NT2/D1 (cell line): ENCODE data around the gene PAPPA2.

ENCODE experiments used
- YY1 ChIP-seq: IDR thresholded peaks from 2 replicates; pipeline ENCODE4 v1.6.1; 2011; ENCODE audit not compliant: insufficient read length, insufficient read depth
- ZNF274 ChIP-seq: IDR thresholded peaks from 2 replicates; pipeline ENCODE4 v1.6.1; 2011; ENCODE audit warnings: mild to moderate bottlenecking, low read depth, low read length

GRCh38 chr1:176543360-176544129 lies 80.6 kb downstream of the PAPPA2 start:
- TF ChIP-seq YY1 (no peak), ZNF274 (no peak)
